ENCODE data around the gene DDX17. TPM values are rescaled to one million over a fixed set of nuclear protein-coding genes. Genes with fewer than 3 reads are reported as not detected.

The DDX17 gene
- total RNA-seq, 1 experiment from 2014 or later: 529 TPM

DNA sequence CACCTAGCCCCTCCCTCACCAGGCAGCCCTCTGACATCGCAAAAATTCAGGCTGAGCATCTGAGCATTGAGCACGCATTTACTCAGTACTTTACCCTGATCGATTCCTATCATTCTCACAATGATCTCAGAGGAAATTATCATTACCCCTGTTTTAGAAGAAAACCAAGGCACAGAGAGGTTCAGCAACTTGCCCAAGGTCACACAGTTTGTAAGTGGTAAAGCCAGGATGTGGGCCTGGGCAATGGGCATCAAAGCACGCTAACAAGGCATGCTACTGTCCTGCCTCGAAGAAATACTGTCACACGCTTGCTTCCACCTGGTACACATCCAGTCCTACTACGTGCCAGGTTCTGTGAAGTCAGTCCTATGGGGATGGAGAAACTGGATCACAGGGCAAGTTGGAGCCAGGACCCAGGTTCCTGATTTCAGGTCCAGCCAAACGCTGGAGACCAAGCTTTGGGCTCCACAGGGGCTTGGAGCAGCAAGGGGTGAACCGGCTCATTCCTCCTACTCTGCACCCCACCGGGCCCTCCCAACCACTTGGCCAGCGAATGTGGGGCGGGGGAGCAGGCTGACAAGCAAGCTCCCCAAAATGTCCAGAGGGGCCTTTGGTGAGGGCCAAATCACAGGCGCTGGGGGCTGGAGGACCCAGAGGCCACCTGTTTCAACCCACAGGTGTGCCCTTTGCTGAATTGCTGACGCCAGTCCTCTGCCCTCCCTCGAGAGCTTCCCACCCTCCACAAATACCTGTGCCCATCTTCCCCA lies 69.3 kb downstream of the DDX17 start:
- no peak overlapping the region for H3K4ac ChIP-seq (ENCODE audit: low read depth, low read length)
- H3K79me2 ChIP-seq (ENCODE audit: insufficient read depth, low read length): no peaks in the 10 kb centered on the region
- H3K79me1 ChIP-seq (ENCODE audit: insufficient read depth, low read depth, low read length, poor library complexity, severe bottlenecking): no peaks in the 10 kb centered on the region
- no peak overlapping the region for H4K5ac ChIP-seq (ENCODE audit: insufficient read length, low read depth, low read length)
- H3K27me3 ChIP-seq (ENCODE audit: insufficient read depth, low read length): no peaks in the 10 kb centered on the region
- H2BK12ac ChIP-seq (ENCODE audit: insufficient read length, low read depth, low read length): no peak overlapping the region
- TF ChIP-seq, protein P1, sequence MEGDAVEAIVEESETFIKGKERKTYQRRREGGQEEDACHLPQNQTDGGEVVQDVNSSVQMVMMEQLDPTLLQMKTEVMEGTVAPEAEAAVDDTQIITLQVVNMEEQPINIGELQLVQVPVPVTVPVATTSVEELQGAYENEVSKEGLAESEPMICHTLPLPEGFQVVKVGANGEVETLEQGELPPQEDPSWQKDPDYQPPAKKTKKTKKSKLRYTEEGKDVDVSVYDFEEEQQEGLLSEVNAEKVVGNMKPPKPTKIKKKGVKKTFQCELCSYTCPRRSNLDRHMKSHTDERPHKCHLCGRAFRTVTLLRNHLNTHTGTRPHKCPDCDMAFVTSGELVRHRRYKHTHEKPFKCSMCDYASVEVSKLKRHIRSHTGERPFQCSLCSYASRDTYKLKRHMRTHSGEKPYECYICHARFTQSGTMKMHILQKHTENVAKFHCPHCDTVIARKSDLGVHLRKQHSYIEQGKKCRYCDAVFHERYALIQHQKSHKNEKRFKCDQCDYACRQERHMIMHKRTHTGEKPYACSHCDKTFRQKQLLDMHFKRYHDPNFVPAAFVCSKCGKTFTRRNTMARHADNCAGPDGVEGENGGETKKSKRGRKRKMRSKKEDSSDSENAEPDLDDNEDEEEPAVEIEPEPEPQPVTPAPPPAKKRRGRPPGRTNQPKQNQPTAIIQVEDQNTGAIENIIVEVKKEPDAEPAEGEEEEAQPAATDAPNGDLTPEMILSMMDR (conservative IDR thresholded peaks at IDR 0.05): no peak
- H3K23me2 ChIP-seq (ENCODE audit: insufficient read length, low read depth, low read length, poor library complexity, severe bottlenecking): no peaks in the 10 kb centered on the region
- H3K9me3 ChIP-seq (ENCODE audit: control insufficient read depth, low read depth, low read length): no peaks in the 10 kb centered on the region
- peaks cover 7% of the 10 kb centered on the region for H3K27me3 Mint-ChIP-seq (ENCODE audit: low read depth)
- WGBS (ENCODE audit: extremely low coverage, insufficient read length, low lambda C conversion rate): no CpG with 5 or more reads among the region's 15 CpGs
- H3K9ac ChIP-seq (ENCODE audit: extremely low read depth, insufficient read length, low read length): no peak overlapping the region
- H3K14ac ChIP-seq (ENCODE audit: insufficient read depth, low read length): no peak overlapping the region; the same call in 1 of the 2 replicates
- DNase-seq: no peak
- H3K9me3 Mint-ChIP-seq: no peaks in the 10 kb centered on the region; a peak in 1 of 5 replicates
- H3K4me1 ChIP-seq (ENCODE audit: insufficient read depth, low read length): no peaks in the 10 kb centered on the region
- H4K91ac ChIP-seq (ENCODE audit: insufficient read length, low read depth, low read length): no peak overlapping the region
- no peak overlapping the region for H3T11ph ChIP-seq (ENCODE audit: low read length)
- H2BK20ac ChIP-seq (ENCODE audit: low read depth, low read length, poor library complexity, severe bottlenecking): no peak overlapping the region
- no peak overlapping the region for H2BK5ac ChIP-seq (ENCODE audit: insufficient read length, low read length)
- peaks cover 0 to 10% of the 10 kb centered on the region in 2 experiments; a peak in 3 of 4 replicates for H3K4me1 Mint-ChIP-seq
- H3K56ac ChIP-seq (ENCODE audit: insufficient read length, low read depth, low read length): no peak overlapping the region
- H3K4me2 ChIP-seq (ENCODE audit: insufficient read depth, insufficient read length, low read length): no peak overlapping the region
- H4K20me1 ChIP-seq (ENCODE audit: control insufficient read depth, insufficient read depth, insufficient read length): no peaks in the 10 kb centered on the region
- no peaks in the 10 kb centered on the region for H3K36me3 Mint-ChIP-seq (ENCODE audit: insufficient read depth in 1 of 3, low read depth in 3 of 3)
- no peak overlapping the region for H3K4me3 Mint-ChIP-seq
- H3K27ac Mint-ChIP-seq: no peak overlapping the region
- no peak overlapping the region for H2BK120ac ChIP-seq (ENCODE audit: low read depth, low read length, poor library complexity, severe bottlenecking)
- no peak overlapping the region for H3K18ac ChIP-seq (ENCODE audit: insufficient read length, low read depth, low read length)
- no peak overlapping the region for H2AFZ ChIP-seq (ENCODE audit: low read length)
- H2BK15ac ChIP-seq (ENCODE audit: low read depth, low read length): no peak overlapping the region
- no peak overlapping the region for H2AK5ac ChIP-seq (ENCODE audit: insufficient read length, low read length)
- no peak overlapping the region for H4K8ac ChIP-seq (replicated peaks; ENCODE audit: insufficient read length, low read depth, low read length)
- H3K23ac ChIP-seq (ENCODE audit: insufficient read length, low read depth, low read length): no peak overlapping the region
- H3K27ac ChIP-seq (ENCODE audit: insufficient read length, low read depth, low read length): no peak overlapping the region
